ENCODE results near the gene GRK5.

DNA sequence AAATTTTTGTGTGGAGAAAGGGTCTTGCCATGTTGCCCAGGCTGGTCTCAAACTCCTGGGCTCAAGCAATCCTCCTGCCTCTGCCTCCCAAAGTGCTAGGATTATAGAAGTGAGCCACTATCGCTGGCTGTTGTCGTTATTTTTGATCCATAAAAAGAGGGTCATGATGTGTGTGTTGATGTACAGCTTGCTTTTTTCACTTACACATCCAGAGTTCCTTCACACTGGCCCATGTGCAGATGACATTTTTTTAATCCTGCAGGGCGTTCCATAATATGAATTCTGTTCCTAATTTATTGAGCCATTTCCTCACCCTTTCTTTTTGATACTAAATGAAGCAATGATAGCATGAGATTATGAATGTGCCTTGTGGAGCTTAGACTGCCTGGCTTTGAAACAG lies 40.8 kb downstream of the GRK5 start:
- TF ChIP-seq, protein P1, sequence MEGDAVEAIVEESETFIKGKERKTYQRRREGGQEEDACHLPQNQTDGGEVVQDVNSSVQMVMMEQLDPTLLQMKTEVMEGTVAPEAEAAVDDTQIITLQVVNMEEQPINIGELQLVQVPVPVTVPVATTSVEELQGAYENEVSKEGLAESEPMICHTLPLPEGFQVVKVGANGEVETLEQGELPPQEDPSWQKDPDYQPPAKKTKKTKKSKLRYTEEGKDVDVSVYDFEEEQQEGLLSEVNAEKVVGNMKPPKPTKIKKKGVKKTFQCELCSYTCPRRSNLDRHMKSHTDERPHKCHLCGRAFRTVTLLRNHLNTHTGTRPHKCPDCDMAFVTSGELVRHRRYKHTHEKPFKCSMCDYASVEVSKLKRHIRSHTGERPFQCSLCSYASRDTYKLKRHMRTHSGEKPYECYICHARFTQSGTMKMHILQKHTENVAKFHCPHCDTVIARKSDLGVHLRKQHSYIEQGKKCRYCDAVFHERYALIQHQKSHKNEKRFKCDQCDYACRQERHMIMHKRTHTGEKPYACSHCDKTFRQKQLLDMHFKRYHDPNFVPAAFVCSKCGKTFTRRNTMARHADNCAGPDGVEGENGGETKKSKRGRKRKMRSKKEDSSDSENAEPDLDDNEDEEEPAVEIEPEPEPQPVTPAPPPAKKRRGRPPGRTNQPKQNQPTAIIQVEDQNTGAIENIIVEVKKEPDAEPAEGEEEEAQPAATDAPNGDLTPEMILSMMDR (IDR thresholded peaks at IDR 0.05) = no peak
- TF ChIP-seq EP300 (IDR thresholded peaks at IDR 0.05) = no peak
- no peak for TF ChIP-seq POLR2A (IDR thresholded peaks at IDR 0.05)

All from tibial nerve (tissue), 4 donors.